Activated T-helper 1 cell treated with anti-CD3 and anti-CD28 coated beads, Interleukin-12 subunit alpha, Interleukin-12 subunit beta, Interleukin-2, Interleukin-4 antibody, amounts not matched to agents 30 ng/mL and 10 ng/mL and 1 ng/mL, durations not matched to agents 14 hours and 24 hours and 36 hours (primary cell): ENCODE results near the gene R3HDM1. TPM values are rescaled to one million over a fixed set of nuclear protein-coding genes. Genes with fewer than 3 reads are reported as not detected.
"Not testable (repeated sequence)": the region's sequence is repeated elsewhere in the genome, so short reads cannot be mapped to it uniquely, and the experiment has no call there.

ENCODE experiments used
- DNase-seq: peaks from one replicate; pipeline ENCODE4 v3.0.0; 2021; ENCODE audit warnings: low spot score
- H3K27ac Mint-ChIP-seq: one replicate; pipeline ENCODE4 v1.8.0; 2021; ENCODE audit warnings: mild to moderate bottlenecking, mixed read lengths
- H3K27me3 Mint-ChIP-seq: one replicate; pipeline ENCODE4 v1.8.0; 2022; ENCODE audit warnings: mild to moderate bottlenecking, moderate library complexity, mixed read lengths; ENCODE audit not compliant: insufficient read depth
- H3K36me3 Mint-ChIP-seq: one replicate; pipeline ENCODE4 v1.8.0; 2021; ENCODE audit warnings: low read depth, mixed read lengths
- H3K4me1 Mint-ChIP-seq: one replicate; pipeline ENCODE4 v1.8.0; 2021; ENCODE audit warnings: low read depth, mixed read lengths
- H3K4me3 Mint-ChIP-seq: one replicate; pipeline ENCODE4 v1.8.0; 2021; ENCODE audit warnings: mild to moderate bottlenecking, moderate library complexity, mixed read lengths
- H3K9me3 Mint-ChIP-seq: one replicate; pipeline ENCODE4 v1.8.0; 2021; ENCODE audit warnings: mixed read lengths
- intact Hi-C: fragments of 100-400 bp; cut with micrococcal nuclease; formaldehyde crosslinking; loops from one replicate; pipeline ENCODE4 v1.15.1; 2024
- total RNA-seq: library from RNA; stranded (reverse); gene quantifications from 2 replicates; pipeline ENCODE4 v1.2.3, GENCODE V29; 2022

R3HDM1 gene
- total RNA-seq, 1 donor from 2014 or later, result 64.0 TPM

DNA sequence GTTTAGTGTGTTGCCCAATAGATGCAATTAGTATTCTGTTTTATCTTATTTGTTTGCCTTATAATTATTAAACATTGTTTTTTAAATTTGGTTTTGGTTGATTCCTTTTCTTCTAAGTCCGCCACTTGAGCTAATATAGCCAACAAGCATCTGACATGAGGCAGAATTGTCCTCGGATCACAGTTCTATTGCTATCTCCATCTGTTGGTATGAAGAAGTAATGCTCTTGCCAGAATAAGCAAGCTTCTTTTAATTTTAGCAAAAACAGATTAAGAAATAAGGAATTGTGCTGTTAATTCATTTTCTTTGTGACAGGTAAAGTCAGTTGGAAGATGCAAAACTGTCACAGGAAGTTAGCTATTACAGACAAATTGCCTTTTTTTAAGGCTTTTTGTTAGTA lies 54.3 kb downstream of the R3HDM1 start:
- Mint-ChIP-seq H3K27ac (no peak overlapping the region), H3K4me1 (peaks cover 14% of the 10 kb centered on the region), H3K4me3 (no peak overlapping the region), H3K9me3 (no peaks in the 10 kb centered on the region), H3K36me3 (peaks cover 2% of the 10 kb centered on the region), H3K27me3 (no peaks in the 10 kb centered on the region)
- intact Hi-C loops, result no loop called here
- no peak for DNase-seq

DNA sequence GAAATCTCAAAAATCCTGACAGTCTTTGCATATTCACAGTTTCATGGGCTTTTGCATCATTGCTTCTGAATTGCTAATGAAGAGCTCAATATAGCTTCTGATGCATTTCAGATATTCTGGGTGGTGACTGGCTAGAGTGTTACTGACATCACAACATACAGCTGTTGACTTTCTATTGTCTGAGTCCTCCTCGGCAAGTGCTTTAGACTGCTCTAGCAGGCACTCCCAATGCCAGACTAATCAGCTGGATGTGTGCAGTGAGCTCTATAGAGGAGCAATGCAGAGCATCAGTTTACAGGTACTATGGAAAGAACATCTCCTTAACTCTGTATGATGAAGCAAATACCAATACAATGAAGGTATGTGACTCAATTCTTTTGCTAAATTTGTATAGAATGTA lies 54.9 kb downstream of the R3HDM1 start:
- H3K36me3 Mint-ChIP-seq, result peaks cover 6% of the 10 kb centered on the region
- no peaks in the 10 kb centered on the region for H3K27me3 Mint-ChIP-seq
- DNase-seq, result no peak
- H3K27ac Mint-ChIP-seq, result no peak overlapping the region
- intact Hi-C loops, result no loop called here
- H3K4me1 Mint-ChIP-seq, result peaks cover 17% of the 10 kb centered on the region
- no peak overlapping the region for H3K4me3 Mint-ChIP-seq
- H3K9me3 Mint-ChIP-seq, result no peaks in the 10 kb centered on the region

DNA sequence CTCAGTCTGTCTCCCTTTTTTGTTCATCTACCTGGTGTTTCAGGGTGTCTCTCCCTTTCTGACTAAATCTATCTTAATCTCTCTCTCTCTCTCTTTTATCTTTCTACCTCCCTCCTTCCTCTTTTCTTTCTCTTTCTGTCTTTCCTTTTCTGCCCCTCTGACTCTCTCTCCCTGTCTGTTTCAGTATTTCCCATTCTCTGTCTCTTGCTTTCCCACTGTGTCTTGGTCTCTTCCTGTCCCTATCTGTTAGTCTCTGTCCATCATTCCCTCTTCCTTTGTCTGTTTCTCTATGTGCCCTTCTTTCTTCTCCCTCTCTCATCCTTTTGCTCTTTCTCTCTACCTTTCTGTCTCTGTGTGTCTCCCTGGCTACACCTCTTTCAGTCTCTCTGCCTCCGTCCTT lies 56.7 kb downstream of the R3HDM1 start:
- intact Hi-C loops, result no loop called here
- peaks cover 13% of the 10 kb centered on the region for H3K9me3 Mint-ChIP-seq
- DNase-seq, result no peak
- H3K4me3 Mint-ChIP-seq, result no peak overlapping the region
- peaks cover 17% of the 10 kb centered on the region for H3K4me1 Mint-ChIP-seq
- H3K27me3 Mint-ChIP-seq, result no peaks in the 10 kb centered on the region
- H3K27ac Mint-ChIP-seq, result no peak overlapping the region
- H3K36me3 Mint-ChIP-seq, result peaks cover 15% of the 10 kb centered on the region

DNA sequence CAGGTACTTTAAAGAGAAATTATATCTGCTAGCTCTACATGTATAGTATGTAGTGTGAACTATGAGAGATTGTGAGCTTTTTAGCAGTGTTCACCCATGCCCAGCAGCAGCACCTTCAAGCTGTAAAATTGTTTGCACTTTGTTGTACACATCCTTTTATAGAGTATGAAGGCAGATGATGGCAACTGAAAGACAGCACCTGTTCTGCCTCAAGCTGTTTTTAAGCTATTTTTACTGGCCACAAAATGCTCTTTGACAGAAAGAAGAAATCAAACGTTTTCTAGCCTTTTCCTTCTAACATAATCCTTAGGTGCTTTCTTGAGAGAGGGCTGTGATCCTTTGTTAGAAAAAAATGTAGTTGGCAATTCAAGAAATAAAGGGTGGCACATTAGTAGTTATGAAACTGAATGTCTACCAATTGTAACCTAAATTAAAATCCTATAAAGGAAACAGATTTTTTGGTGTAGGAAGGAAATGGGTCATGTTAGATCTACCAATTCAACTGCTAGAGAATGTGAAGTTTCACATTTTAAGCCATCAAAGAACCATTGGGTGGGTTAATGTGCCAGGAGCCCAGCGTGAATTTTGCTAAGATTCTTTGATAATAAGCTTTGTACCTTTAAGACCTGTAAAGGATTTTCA lies 59.5 kb downstream of the R3HDM1 start:
- Mint-ChIP-seq H3K27ac (no peak overlapping the region), H3K4me1 (peaks cover 17% of the 10 kb centered on the region), H3K4me3 (no peak overlapping the region), H3K27me3 (no peaks in the 10 kb centered on the region), H3K9me3 (peaks cover 18% of the 10 kb centered on the region), H3K36me3 (peaks cover 23% of the 10 kb centered on the region)
- no peak for DNase-seq
- intact Hi-C loops, result no loop called here

GRCh38 chr2:135600915-135601314 lies 69.6 kb downstream of the R3HDM1 start:
- Mint-ChIP-seq H3K27me3 (no peaks in the 10 kb centered on the region), H3K9me3 (no peaks in the 10 kb centered on the region), H3K4me3 (no peak overlapping the region), H3K27ac (no peak overlapping the region), H3K4me1 (no peaks in the 10 kb centered on the region), H3K36me3 (peaks cover 14% of the 10 kb centered on the region)
- DNase-seq, result no peak
- intact Hi-C loops, result loop anchor here (2.0 kb wide), 1 partner anchor 596 kb away; no protein-coding TSS in a partner anchor

DNA sequence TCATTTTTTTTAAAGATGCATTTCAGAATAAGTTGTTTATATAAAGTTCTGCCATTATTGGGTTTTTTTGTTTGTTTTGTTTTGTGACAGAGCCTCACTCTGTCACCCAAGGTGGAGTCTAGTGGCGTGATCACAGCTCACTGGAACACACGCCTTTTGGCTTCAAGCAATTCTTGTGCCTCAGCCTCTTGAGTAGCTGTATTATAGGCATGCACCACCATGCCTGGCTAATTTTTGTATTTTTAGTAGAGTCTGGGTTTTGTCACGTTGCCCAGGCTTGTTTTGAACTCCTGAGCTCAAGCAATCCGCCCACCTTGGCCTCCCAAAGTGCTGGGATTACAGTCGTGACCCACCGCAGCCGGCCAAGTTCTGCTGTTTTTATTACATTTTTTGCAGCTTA lies 72.3 kb downstream of the R3HDM1 start:
- intact Hi-C loops, result no loop called here
- DNase-seq, result no peak
- H3K4me3 Mint-ChIP-seq, result no peak overlapping the region
- no peaks in the 10 kb centered on the region for H3K27me3 Mint-ChIP-seq
- H3K4me1 Mint-ChIP-seq, result no peaks in the 10 kb centered on the region
- peaks cover 16% of the 10 kb centered on the region for H3K36me3 Mint-ChIP-seq
- no peaks in the 10 kb centered on the region for H3K9me3 Mint-ChIP-seq
- no peak overlapping the region for H3K27ac Mint-ChIP-seq

GRCh38 chr2:135607561-135607960 lies 76.3 kb downstream of the R3HDM1 start:
- no peak for DNase-seq
- H3K4me1 Mint-ChIP-seq, result no peaks in the 10 kb centered on the region
- intact Hi-C loops, result no loop called here
- H3K36me3 Mint-ChIP-seq, result peaks cover 21% of the 10 kb centered on the region
- no peak overlapping the region for H3K4me3 Mint-ChIP-seq
- no peaks in the 10 kb centered on the region for H3K9me3 Mint-ChIP-seq
- no peak overlapping the region for H3K27ac Mint-ChIP-seq
- no peaks in the 10 kb centered on the region for H3K27me3 Mint-ChIP-seq

DNA sequence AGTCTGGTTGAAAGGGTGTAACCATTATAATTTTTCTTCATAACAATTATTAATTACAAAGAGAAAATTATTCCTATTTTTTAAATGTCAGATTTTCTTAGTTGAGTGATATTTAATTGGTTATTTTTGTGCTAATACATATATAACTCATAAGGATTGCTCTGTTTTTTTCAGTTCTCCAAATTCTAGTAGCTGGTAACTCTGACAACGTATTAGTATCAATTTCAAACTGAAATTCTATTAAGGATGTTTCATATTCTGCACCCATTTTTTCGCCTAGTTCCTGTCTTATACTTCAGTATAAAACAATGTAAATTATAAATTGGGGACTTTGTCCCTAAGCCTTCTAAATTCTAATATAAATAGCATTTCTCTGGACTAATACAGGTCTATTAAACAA lies 81.0 kb downstream of the R3HDM1 start:
- Mint-ChIP-seq H3K27ac (no peak overlapping the region), H3K36me3 (peaks cover 11% of the 10 kb centered on the region), H3K4me1 (no peaks in the 10 kb centered on the region), H3K9me3 (no peaks in the 10 kb centered on the region), H3K4me3 (no peak overlapping the region), H3K27me3 (no peaks in the 10 kb centered on the region)
- no peak for DNase-seq
- intact Hi-C loops, result no loop called here

- H3K9me3 Mint-ChIP-seq, result no peaks in the 10 kb centered on the region
Measured at GRCh38 chr2:135615404-135615803, 84.1 kb downstream of the R3HDM1 start.

DNA sequence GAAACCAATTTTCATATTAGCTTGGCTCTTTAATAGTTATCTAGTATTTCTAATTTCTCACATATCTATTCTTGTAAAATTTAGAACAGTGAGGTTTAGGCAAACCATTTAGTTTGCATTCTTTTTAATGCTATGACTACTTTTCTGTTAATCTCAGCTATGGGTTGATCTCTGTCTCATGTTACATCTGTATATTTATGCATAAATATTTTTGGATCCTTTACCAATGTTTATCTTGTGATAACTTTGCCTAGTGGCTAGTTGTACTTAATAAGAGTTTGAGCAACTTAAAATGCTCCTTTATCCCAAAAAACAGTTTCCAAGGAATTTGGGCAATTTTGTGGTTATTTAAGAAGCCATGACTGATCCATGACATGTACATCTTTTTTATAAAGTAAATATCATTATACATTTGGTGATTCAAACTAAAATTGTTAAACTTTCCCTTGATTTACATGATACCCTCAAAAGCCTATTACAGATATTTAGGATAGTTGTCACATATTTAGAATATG lies 86.3 kb downstream of the R3HDM1 start:
- Mint-ChIP-seq H3K9me3 (no peaks in the 10 kb centered on the region), H3K36me3 (peaks cover 14% of the 10 kb centered on the region), H3K4me1 (peaks cover 9% of the 10 kb centered on the region), H3K4me3 (no peak overlapping the region), H3K27me3 (no peaks in the 10 kb centered on the region), H3K27ac (no peak overlapping the region)
- intact Hi-C loops, result no loop called here
- no peak for DNase-seq

More at GRCh38 chr2:135615404-135615803, 84.1 kb downstream of the R3HDM1 start:
- H3K4me1 Mint-ChIP-seq, result peaks cover 5% of the 10 kb centered on the region
- intact Hi-C loops, result no loop called here
- peaks cover 8% of the 10 kb centered on the region for H3K36me3 Mint-ChIP-seq
- no peaks in the 10 kb centered on the region for H3K27me3 Mint-ChIP-seq
- no peak for DNase-seq
- no peak overlapping the region for H3K27ac Mint-ChIP-seq
- H3K4me3 Mint-ChIP-seq, result no peak overlapping the region

- H3K9me3 Mint-ChIP-seq, result no peaks in the 10 kb centered on the region
- peak overlapping the region; percentile 12 for H3K27ac Mint-ChIP-seq
Measured at GRCh38 chr2:135620198-135620597, 88.9 kb downstream of the R3HDM1 start.

DNA sequence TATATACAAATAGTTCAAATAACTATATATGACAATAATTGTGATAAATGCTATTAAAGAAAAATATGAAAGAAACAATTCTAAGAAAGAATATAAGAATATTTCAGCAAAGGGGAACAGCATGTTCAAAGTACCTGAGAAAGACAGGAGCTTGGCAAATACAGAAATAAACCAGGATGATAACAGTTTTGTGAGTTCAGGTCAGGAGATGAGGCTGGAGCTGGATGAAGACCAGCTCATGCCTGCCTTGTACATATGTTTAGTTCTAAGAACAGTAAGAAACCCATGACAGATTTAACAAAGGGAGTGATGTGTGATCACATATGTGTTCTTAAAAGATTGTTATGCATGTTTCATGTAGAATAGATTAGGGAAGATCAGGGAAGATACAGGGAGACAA lies 98.2 kb downstream of the R3HDM1 start:
- Mint-ChIP-seq H3K27ac (no peak overlapping the region), H3K4me1 (no peaks in the 10 kb centered on the region), H3K36me3 (peaks cover 6% of the 10 kb centered on the region), H3K4me3 (no peak overlapping the region), H3K9me3 (no peaks in the 10 kb centered on the region), H3K27me3 (no peaks in the 10 kb centered on the region)
- DNase-seq, result no peak
- intact Hi-C loops, result no loop called here

More at GRCh38 chr2:135620198-135620597, 88.9 kb downstream of the R3HDM1 start:
- H3K4me3 Mint-ChIP-seq, result no peak overlapping the region
- peaks cover 19% of the 10 kb centered on the region for H3K36me3 Mint-ChIP-seq
- intact Hi-C loops, result loop anchor here (1.0 to 2.0 kb wide), 2 partner anchors 17 to 44 kb away; no protein-coding TSS in a partner anchor
- DNase-seq, result no peak
- H3K27me3 Mint-ChIP-seq, result no peaks in the 10 kb centered on the region
- H3K4me1 Mint-ChIP-seq, result peaks cover 9% of the 10 kb centered on the region

GRCh38 chr2:135630034-135630433 lies 98.8 kb downstream of the R3HDM1 start:
- H3K27ac Mint-ChIP-seq, H3K4me3 Mint-ChIP-seq, H3K36me3 Mint-ChIP-seq, H3K27me3 Mint-ChIP-seq, intact Hi-C loops, H3K9me3 Mint-ChIP-seq, DNase-seq, H3K4me1 Mint-ChIP-seq: not testable (repeated sequence)

- Mint-ChIP-seq H3K9me3 (no peaks in the 10 kb centered on the region), H3K4me1 (no peaks in the 10 kb centered on the region), H3K27me3 (no peaks in the 10 kb centered on the region), H3K4me3 (no peak overlapping the region), H3K27ac (no peak overlapping the region), H3K36me3 (peaks cover 7% of the 10 kb centered on the region)
- intact Hi-C loops, result no loop called here
- DNase-seq, result no peak
Measured at GRCh38 chr2:135630488-135630887, 99.2 kb downstream of the R3HDM1 start.
